ENCODE measurements around the gene SAFB2. TPM values are rescaled to one million over a fixed set of nuclear protein-coding genes. Genes with fewer than 3 reads are reported as not detected.

SAFB2 gene
- total RNA-seq, 1 donor: 36.7 TPM

DNA sequence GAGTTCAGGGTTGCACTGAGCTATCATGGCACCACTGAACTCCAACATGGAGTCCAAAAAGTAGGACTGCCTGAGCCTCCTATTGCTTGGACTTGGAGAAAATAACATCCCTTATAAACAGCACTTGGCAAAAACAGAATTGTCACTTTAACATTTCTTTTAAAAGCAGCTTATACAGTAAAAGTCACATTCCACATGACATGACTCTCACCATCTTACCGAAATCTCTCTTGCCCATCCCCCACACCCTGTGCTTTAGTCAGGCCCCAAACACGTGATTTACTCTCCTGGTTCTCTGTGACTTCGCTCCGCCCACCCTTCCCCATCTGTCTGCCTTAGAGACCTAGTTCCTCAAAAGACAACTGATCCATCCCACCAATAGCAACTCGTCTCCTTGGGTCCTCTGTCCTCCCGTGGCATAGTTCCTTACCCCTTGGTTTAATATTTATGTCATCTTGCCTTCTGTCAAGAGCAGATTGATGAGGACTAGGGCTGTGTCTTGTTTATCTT lies 4.9 kb upstream of the SAFB2 start:
- TF ChIP-seq CTCF (IDR thresholded peaks at IDR 0.05; ENCODE audit: insufficient read depth, low read length): no peak
- no peak overlapping the region for H3K4me3 ChIP-seq (ENCODE audit: low read depth, low read length)
- peak; percentile 26 for DNase-seq (ENCODE audit: low read depth)

GRCh38 chr19:5625641-5626040 lies 3.1 kb upstream of the SAFB2 start:
- TF ChIP-seq CTCF (IDR thresholded peaks at IDR 0.05; ENCODE audit: insufficient read depth, low read length): no peak
- no peak for DNase-seq (ENCODE audit: low read depth)
- peak overlapping the region; percentile 32 for H3K4me3 ChIP-seq (ENCODE audit: low read depth, low read length)

DNA sequence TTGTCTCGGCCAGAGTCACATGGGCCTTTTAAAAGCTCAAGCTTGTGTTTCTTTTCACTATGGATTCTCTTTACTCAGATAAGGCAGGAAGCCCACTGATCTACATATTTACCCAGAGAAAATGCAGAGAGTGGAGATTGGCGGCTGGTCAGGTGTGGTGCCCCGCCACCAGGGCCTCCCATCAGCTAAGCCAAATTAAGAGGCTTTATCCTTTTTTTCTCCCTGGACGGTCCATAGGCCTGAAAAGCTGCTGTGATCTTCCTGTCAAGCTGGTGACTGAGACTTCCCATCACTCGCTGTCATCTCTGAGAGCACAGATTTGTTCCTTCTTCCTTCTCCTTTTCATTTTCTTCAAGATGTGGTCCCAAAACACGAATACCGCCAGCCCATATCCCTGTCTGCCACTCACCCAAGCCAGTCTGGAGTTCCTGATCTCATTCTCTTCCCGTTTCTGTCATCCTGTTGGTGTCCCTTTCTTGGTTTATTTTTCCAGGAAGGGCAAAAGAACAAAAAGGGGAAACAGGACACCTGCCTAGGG lies 2.2 kb upstream of the SAFB2 start:
- TF ChIP-seq CTCF (IDR thresholded peaks at IDR 0.05; ENCODE audit: insufficient read depth, low read length): no peak
- no peak for DNase-seq (ENCODE audit: low read depth)
- peak overlapping the region; percentile 99 for H3K4me3 ChIP-seq (ENCODE audit: low read depth, low read length)

DNA sequence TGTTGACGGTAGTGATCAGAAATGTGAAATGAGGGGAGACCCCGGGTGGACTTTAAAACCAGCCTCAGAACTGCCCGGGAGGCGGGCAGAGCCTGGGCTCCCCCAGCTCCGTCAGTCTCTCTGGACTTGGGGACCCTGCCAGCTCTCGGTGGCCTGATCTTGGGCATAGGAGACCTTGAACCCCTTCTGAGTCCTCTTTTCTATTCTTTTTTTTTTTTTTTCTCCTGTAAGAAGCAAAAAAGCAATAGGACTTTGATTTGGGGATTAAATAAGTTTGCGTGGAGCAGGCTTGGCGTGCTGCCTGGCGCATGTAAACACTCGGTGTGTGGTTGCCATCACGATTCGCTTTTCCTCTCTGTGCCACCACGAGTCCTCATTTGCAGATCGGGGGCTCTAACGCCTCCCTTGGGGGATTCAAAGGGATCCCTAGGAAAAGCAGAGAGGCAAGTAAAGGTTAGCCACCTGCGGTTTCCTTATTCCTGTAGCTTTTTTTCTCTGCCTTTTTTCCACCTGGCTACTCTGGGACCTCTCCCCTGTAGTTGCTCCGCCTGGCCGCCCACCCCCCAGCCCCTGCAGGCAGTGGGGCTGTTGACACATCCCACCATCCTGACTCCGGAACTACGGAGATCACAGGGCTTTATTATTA lies 1.6 kb upstream of the SAFB2 start:
- peak overlapping the region; percentile 99 for H3K4me3 ChIP-seq (ENCODE audit: low read depth, low read length)
- peak; percentile 58 for DNase-seq (ENCODE audit: low read depth)
- no peak for TF ChIP-seq CTCF (IDR thresholded peaks at IDR 0.05; ENCODE audit: insufficient read depth, low read length)

GRCh38 chr19:5623397-5624017 lies 931 bp upstream of the SAFB2 start:
- peak overlapping the region; percentile 99 for H3K4me3 ChIP-seq (ENCODE audit: low read depth, low read length)
- DNase-seq (ENCODE audit: low read depth): no peak
- no peak for TF ChIP-seq CTCF (IDR thresholded peaks at IDR 0.05; ENCODE audit: insufficient read depth, low read length)

DNA sequence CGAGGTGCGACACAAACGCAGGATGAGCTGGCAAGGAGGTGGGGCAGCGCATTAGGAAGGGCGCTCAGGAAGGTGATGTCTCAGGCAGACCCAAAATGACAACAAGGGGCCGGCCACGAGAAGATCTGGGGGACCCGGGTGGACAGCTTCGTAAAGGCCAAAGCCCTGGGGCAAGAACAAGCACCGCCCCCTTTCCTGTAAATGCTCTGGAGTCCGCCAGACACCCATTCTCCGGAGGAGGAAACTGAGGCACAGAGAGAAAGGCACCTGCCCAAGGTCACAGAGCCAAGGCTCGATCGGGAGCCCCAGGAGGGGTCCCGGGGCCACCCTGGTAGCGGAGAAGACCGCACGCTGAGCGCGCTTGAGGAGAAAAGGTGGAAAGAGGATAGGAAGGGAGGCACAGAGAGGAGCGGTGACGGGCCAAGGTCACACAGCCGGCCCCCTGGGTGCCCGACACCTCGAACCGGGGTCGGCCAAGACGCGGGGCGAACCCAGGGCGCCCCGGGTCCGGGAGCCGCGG lies 571 bp downstream of the SAFB2 start:
- peak; percentile 9 for DNase-seq (ENCODE audit: low read depth)
- TF ChIP-seq CTCF (IDR thresholded peaks at IDR 0.05; ENCODE audit: insufficient read depth, low read length): no peak
- H3K4me3 ChIP-seq (ENCODE audit: low read depth, low read length): peak overlapping the region; percentile 98
